GM23338 (cell line): Measurements from ENCODE around the gene INPP1.

Source experiments
- CREB1 ChIP-seq: fragments of 250-450 bp; sonication (Bioruptor Pico); IDR thresholded peaks from 2 replicates; pipeline ENCODE4 v1.5.0; 2020; ENCODE audit warnings: low read depth, mild to moderate bottlenecking, moderate library complexity
- EZH2 ChIP-seq: fragments of 200-600 bp; sonication (generic); IDR thresholded peaks from one replicate; pipeline ENCODE4 v1.8.0; 2017; ENCODE audit warnings: antibody characterized with exemption, mild to moderate bottlenecking, low read depth; ENCODE audit not compliant: unreplicated experiment
- EZH2phosphoT487 ChIP-seq: fragments of 200-600 bp; sonication (generic); IDR thresholded peaks from one replicate; pipeline ENCODE4 v1.8.1; 2018; ENCODE audit warnings: antibody characterized with exemption; ENCODE audit not compliant: unreplicated experiment
- TF ChIP-seq, protein P1 (sequence below), 2 experiments: fragments of 200-600 bp in 1 of 2; sonication (generic) in 1 of 2; conservative IDR thresholded peaks; 2 replicates each; pipeline versions ENCODE4 v1.5.1 to v1.6.1; 2016 to 2017; ENCODE audit warnings: antibody characterized with exemption in 2 of 2, low read depth in 2 of 2, mild to moderate bottlenecking in 2 of 2, moderate library complexity in 1 of 2

DNA sequence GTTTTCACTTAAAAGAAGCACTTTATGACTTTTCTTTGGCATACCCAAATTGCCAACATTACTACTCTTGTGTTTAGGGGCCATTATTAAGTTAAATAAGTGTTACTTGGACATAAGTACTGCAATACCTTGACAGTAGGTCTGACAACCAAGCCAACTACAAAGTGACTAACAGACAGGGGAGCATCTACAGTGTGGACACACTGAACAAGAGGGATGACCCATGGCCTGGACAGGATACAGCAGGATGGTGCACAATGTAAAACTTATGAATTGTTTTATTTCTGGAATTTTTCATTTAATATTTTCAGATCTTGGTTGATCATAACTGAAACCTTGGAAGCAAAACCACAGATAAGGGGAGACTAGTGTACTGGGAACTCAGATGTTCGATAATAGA is 4.0 kb upstream of the INPP1 start:
- TF ChIP-seq, protein P1, sequence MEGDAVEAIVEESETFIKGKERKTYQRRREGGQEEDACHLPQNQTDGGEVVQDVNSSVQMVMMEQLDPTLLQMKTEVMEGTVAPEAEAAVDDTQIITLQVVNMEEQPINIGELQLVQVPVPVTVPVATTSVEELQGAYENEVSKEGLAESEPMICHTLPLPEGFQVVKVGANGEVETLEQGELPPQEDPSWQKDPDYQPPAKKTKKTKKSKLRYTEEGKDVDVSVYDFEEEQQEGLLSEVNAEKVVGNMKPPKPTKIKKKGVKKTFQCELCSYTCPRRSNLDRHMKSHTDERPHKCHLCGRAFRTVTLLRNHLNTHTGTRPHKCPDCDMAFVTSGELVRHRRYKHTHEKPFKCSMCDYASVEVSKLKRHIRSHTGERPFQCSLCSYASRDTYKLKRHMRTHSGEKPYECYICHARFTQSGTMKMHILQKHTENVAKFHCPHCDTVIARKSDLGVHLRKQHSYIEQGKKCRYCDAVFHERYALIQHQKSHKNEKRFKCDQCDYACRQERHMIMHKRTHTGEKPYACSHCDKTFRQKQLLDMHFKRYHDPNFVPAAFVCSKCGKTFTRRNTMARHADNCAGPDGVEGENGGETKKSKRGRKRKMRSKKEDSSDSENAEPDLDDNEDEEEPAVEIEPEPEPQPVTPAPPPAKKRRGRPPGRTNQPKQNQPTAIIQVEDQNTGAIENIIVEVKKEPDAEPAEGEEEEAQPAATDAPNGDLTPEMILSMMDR (conservative IDR thresholded peaks at IDR 0.05; ENCODE audit: low read depth in 2 of 2), result no peak
- no peak for TF ChIP-seq EZH2
- TF ChIP-seq CREB1 (CRISPR knock-in tag), result no peak
- TF ChIP-seq EZH2phosphoT487, result no peak
